ENCODE measurements around the gene WDR82.
A peak's percentile ranks its signal among the peaks of the same experiment; 100 is the strongest.

The WDR82 gene

GRCh38 chr3:52308308-52308707, 29.9 kb upstream of the WDR82 start:
- DNase-seq (ENCODE audit: low read depth in 2 of 2): no peak

GRCh38 chr3:52306978-52307377, 28.5 kb upstream of the WDR82 start:
- no peak for DNase-seq (ENCODE audit: low read depth in 2 of 2)

GRCh38 chr3:52305926-52306325, 27.5 kb upstream of the WDR82 start:
- no peak for DNase-seq (ENCODE audit: low read depth in 2 of 2)

- DNase-seq (ENCODE audit: low read depth in 2 of 2): no peak
Observed at GRCh38 chr3:52303811-52304210, 25.4 kb upstream of the WDR82 start.

GRCh38 chr3:52302426-52303145, 24.1 kb upstream of the WDR82 start:
- DNase-seq (ENCODE audit: low read depth in 2 of 2): no peak

GRCh38 chr3:52299879-52300611, 21.6 kb upstream of the WDR82 start:
- DNase-seq (ENCODE audit: low read depth in 2 of 2): no peak

GRCh38 chr3:52299247-52299878, 20.9 kb upstream of the WDR82 start:
- no peak for DNase-seq (ENCODE audit: low read depth in 2 of 2)

GRCh38 chr3:52298149-52299098, 20.0 kb upstream of the WDR82 start:
- no peak for DNase-seq (ENCODE audit: low read depth in 2 of 2)

- no peak for DNase-seq (ENCODE audit: low read depth in 2 of 2)
Observed at GRCh38 chr3:52297242-52298148, 19.0 kb upstream of the WDR82 start.

- DNase-seq (ENCODE audit: low read depth in 2 of 2): no peak
Observed at GRCh38 chr3:52295671-52296208, 17.3 kb upstream of the WDR82 start.

GRCh38 chr3:52294320-52295150, 16.1 kb upstream of the WDR82 start:
- no peak for DNase-seq (ENCODE audit: low read depth in 2 of 2)

GRCh38 chr3:52293491-52294319, 15.3 kb upstream of the WDR82 start:
- no peak for DNase-seq (ENCODE audit: low read depth in 2 of 2)

GRCh38 chr3:52292247-52293065, 14.0 kb upstream of the WDR82 start:
- DNase-seq (ENCODE audit: low read depth in 2 of 2): no peak

GRCh38 chr3:52291508-52292181, 13.2 kb upstream of the WDR82 start:
- DNase-seq (ENCODE audit: low read depth in 2 of 2): peak in 1 of 2 donors; percentile 31

GRCh38 chr3:52290596-52291507, 12.4 kb upstream of the WDR82 start:
- no peak for DNase-seq (ENCODE audit: low read depth in 2 of 2)

Measured in stimulated activated CD4-positive, alpha-beta T cell treated with anti-CD3 and anti-CD28 coated beads, Interleukin-15, amount 100 ng/mL, for 48 hours (primary cell).